Measurements from ENCODE around the gene F12.

Gene F12

GRCh38 chr5:177384134-177384533 lies 25.2 kb downstream of the F12 start, which contains the start of gene SLC34A1:
Gene SLC34A1 (plus strand): TSS chr5:177384434. CDS start chr5:177385742, 1,308 bp downstream.
- no peak for ATAC-seq
- no peak for TF ChIP-seq ZC3H10 (CRISPR knock-in tag; IDR thresholded peaks at IDR 0.05)
- TF ChIP-seq ESRRG (CRISPR knock-in tag; IDR thresholded peaks at IDR 0.05): no peak
- no peak for TF ChIP-seq BACH2 (CRISPR knock-in tag; IDR thresholded peaks at IDR 0.05; ENCODE audit: borderline replicate concordance)
- no peak for TF ChIP-seq CSRNP3 (CRISPR knock-in tag; IDR thresholded peaks at IDR 0.05)
- no peak for TF ChIP-seq CREB5 (CRISPR knock-in tag; IDR thresholded peaks at IDR 0.05; ENCODE audit: low read depth)
- TF ChIP-seq, protein P1, sequence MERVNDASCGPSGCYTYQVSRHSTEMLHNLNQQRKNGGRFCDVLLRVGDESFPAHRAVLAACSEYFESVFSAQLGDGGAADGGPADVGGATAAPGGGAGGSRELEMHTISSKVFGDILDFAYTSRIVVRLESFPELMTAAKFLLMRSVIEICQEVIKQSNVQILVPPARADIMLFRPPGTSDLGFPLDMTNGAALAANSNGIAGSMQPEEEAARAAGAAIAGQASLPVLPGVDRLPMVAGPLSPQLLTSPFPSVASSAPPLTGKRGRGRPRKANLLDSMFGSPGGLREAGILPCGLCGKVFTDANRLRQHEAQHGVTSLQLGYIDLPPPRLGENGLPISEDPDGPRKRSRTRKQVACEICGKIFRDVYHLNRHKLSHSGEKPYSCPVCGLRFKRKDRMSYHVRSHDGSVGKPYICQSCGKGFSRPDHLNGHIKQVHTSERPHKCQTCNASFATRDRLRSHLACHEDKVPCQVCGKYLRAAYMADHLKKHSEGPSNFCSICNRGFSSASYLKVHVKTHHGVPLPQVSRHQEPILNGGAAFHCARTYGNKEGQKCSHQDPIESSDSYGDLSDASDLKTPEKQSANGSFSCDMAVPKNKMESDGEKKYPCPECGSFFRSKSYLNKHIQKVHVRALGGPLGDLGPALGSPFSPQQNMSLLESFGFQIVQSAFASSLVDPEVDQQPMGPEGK (CRISPR knock-in tag; IDR thresholded peaks at IDR 0.05; ENCODE audit: borderline replicate concordance): no peak
- TF ChIP-seq TCF4 (CRISPR knock-in tag; IDR thresholded peaks at IDR 0.05; ENCODE audit: borderline replicate concordance): no peak
- TF ChIP-seq ZNF70 (CRISPR knock-in tag; IDR thresholded peaks at IDR 0.05): no peak
- TF ChIP-seq PPARA (CRISPR knock-in tag; IDR thresholded peaks at IDR 0.05; ENCODE audit: borderline replicate concordance): no peak

- TF ChIP-seq ZFP30 (CRISPR knock-in tag; IDR thresholded peaks at IDR 0.05) (no peak), BACH2 (CRISPR knock-in tag; IDR thresholded peaks at IDR 0.05; ENCODE audit: borderline replicate concordance) (no peak), ZFP3 (CRISPR knock-in tag; IDR thresholded peaks at IDR 0.05) (no peak), ZNF565 (CRISPR knock-in tag; conservative IDR thresholded peaks at IDR 0.05; ENCODE audit: low read depth) (no peak), ZNF8 (CRISPR knock-in tag; IDR thresholded peaks at IDR 0.05) (no peak), SNAI2 (CRISPR knock-in tag; IDR thresholded peaks at IDR 0.05) (no peak), PPARA (CRISPR knock-in tag; IDR thresholded peaks at IDR 0.05; ENCODE audit: borderline replicate concordance) (no peak), CSDC2 (CRISPR knock-in tag; IDR thresholded peaks at IDR 0.05) (no peak), ISL1 (CRISPR knock-in tag; IDR thresholded peaks at IDR 0.05) (no peak), RARB (CRISPR knock-in tag; IDR thresholded peaks at IDR 0.05) (no peak), TCF4 (CRISPR knock-in tag; IDR thresholded peaks at IDR 0.05; ENCODE audit: borderline replicate concordance) (no peak), ARNTL (CRISPR knock-in tag; IDR thresholded peaks at IDR 0.05; ENCODE audit: borderline replicate concordance, low read depth) (no peak)
- TF ChIP-seq, protein P1 (CRISPR knock-in tag; IDR thresholded peaks at IDR 0.05; ENCODE audit: borderline replicate concordance): no peak
- ATAC-seq: no peak
Observed at GRCh38 chr5:177383181-177383580, 26.2 kb downstream of the F12 start.

DNA sequence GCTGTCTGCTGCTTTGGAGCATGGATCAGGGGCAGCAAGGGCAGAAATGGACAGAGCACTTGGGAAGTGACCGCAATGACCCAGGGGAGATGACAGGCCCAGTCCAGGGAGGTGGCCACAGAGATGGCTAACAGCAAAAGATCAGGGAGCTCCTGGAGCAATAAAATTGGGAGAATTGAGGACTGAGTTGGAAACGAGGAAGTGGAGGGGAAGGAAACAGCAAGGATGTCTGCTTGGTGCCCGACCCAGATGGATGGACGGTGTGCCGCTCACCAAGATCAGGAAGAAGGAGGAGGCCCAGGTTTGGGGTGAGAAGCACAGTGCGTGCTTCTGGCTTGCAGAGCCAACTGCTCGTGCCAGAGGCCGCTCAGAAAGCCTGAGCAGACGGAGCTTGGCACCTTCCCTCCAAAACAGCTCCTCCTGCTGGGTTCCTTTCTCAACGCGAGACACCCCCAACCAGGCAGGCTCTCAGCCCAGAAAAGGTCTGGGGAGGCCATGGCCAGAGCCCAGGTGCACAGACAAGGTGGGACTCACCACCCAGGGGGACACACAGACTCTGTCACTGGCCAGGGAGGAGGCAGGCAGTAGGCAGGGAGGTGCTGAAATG lies 26.8 kb downstream of the F12 start:
- ATAC-seq: peak; percentile 53
- no peak for TF ChIP-seq RARB (CRISPR knock-in tag; IDR thresholded peaks at IDR 0.05)
- TF ChIP-seq SNAI2 (CRISPR knock-in tag; IDR thresholded peaks at IDR 0.05): no peak
- TF ChIP-seq CREB5 (CRISPR knock-in tag; IDR thresholded peaks at IDR 0.05; ENCODE audit: low read depth): no peak
- no peak for TF ChIP-seq ARNTL (CRISPR knock-in tag; IDR thresholded peaks at IDR 0.05; ENCODE audit: borderline replicate concordance, low read depth)
- no peak for TF ChIP-seq BACH2 (CRISPR knock-in tag; IDR thresholded peaks at IDR 0.05; ENCODE audit: borderline replicate concordance)
- TF ChIP-seq ZNF565 (CRISPR knock-in tag; conservative IDR thresholded peaks at IDR 0.05; ENCODE audit: low read depth): no peak
- no peak for TF ChIP-seq ZFP30 (CRISPR knock-in tag; IDR thresholded peaks at IDR 0.05)
- no peak for TF ChIP-seq GLIS3 (CRISPR knock-in tag; IDR thresholded peaks at IDR 0.05)
- no peak for TF ChIP-seq CSRNP3 (CRISPR knock-in tag; IDR thresholded peaks at IDR 0.05)
- TF ChIP-seq, protein P1 (CRISPR knock-in tag; IDR thresholded peaks at IDR 0.05; ENCODE audit: borderline replicate concordance): no peak
- no peak for TF ChIP-seq ESRRG (CRISPR knock-in tag; IDR thresholded peaks at IDR 0.05)
- no peak for TF ChIP-seq CSDC2 (CRISPR knock-in tag; IDR thresholded peaks at IDR 0.05)
- no peak for TF ChIP-seq TSHZ2 (CRISPR knock-in tag; IDR thresholded peaks at IDR 0.05)

Data from SK-N-SH treated with all-trans-retinoic acid at 6 μM for 48 hours (cell line).